ENCODE results near the gene PPFIBP2.
A peak's percentile ranks its signal among the peaks of the same experiment; 100 is the strongest.

Gene PPFIBP2

GRCh38 chr11:7600205-7600775, 86.5 kb downstream of the PPFIBP2 start:
- H3K79me2 ChIP-seq (ENCODE audit: control insufficient read depth, insufficient read depth, low read length, unreplicated experiment) = no peaks in the 10 kb centered on the region
- peaks cover 9% of the 10 kb centered on the region for H3K4me1 ChIP-seq (ENCODE audit: control insufficient read depth, insufficient read depth, low read length, unreplicated experiment)
- no peak overlapping the region for H3K4me3 ChIP-seq (ENCODE audit: low read depth, low read length)
- H3K36me3 ChIP-seq (ENCODE audit: insufficient read depth, low read length) = no peaks in the 10 kb centered on the region
- no peak overlapping the region for H3K27ac ChIP-seq (ENCODE audit: low read depth, low read length)
- H2AFZ ChIP-seq (ENCODE audit: low read length, unreplicated experiment) = no peak overlapping the region
- H3K27me3 ChIP-seq (ENCODE audit: insufficient read depth, low read length) = no peaks in the 10 kb centered on the region

GRCh38 chr11:7603031-7603781, 89.4 kb downstream of the PPFIBP2 start:
- Histone ChIP-seq H3K4me1 (ENCODE audit: control insufficient read depth, insufficient read depth, low read length, unreplicated experiment) (peaks cover 19% of the 10 kb centered on the region), H3K79me2 (ENCODE audit: control insufficient read depth, insufficient read depth, low read length, unreplicated experiment) (no peaks in the 10 kb centered on the region), H2AFZ (ENCODE audit: low read length, unreplicated experiment) (no peak overlapping the region), H3K27ac (ENCODE audit: low read depth, low read length) (no peak overlapping the region), H3K27me3 (ENCODE audit: insufficient read depth, low read length) (no peaks in the 10 kb centered on the region), H3K36me3 (ENCODE audit: insufficient read depth, low read length) (no peaks in the 10 kb centered on the region), H3K4me3 (ENCODE audit: low read depth, low read length) (no peak overlapping the region)

GRCh38 chr11:7604331-7604955, 90.6 kb downstream of the PPFIBP2 start:
- H3K4me1 ChIP-seq (ENCODE audit: control insufficient read depth, insufficient read depth, low read length, unreplicated experiment) = peaks cover 19% of the 10 kb centered on the region
- H2AFZ ChIP-seq (ENCODE audit: low read length, unreplicated experiment) = no peak overlapping the region
- no peaks in the 10 kb centered on the region for H3K79me2 ChIP-seq (ENCODE audit: control insufficient read depth, insufficient read depth, low read length, unreplicated experiment)
- no peaks in the 10 kb centered on the region for H3K36me3 ChIP-seq (ENCODE audit: insufficient read depth, low read length)
- H3K4me3 ChIP-seq (ENCODE audit: low read depth, low read length) = no peak overlapping the region
- H3K27me3 ChIP-seq (ENCODE audit: insufficient read depth, low read length) = no peaks in the 10 kb centered on the region
- H3K27ac ChIP-seq (ENCODE audit: low read depth, low read length) = no peak overlapping the region

- no peaks in the 10 kb centered on the region for H3K79me2 ChIP-seq (ENCODE audit: control insufficient read depth, insufficient read depth, low read length, unreplicated experiment)
- H2AFZ ChIP-seq (ENCODE audit: low read length, unreplicated experiment) = no peak overlapping the region
- no peaks in the 10 kb centered on the region for H3K27me3 ChIP-seq (ENCODE audit: insufficient read depth, low read length)
- no peak overlapping the region for H3K4me3 ChIP-seq (ENCODE audit: low read depth, low read length)
- peak overlapping the region; percentile 48 for H3K27ac ChIP-seq (ENCODE audit: low read depth, low read length)
- H3K36me3 ChIP-seq (ENCODE audit: insufficient read depth, low read length) = no peaks in the 10 kb centered on the region
- H3K4me1 ChIP-seq (ENCODE audit: control insufficient read depth, insufficient read depth, low read length, unreplicated experiment) = peaks cover 18% of the 10 kb centered on the region
These were observed 91.6 kb downstream of the PPFIBP2 start for GRCh38 chr11:7605186-7605943.

- Histone ChIP-seq H3K27me3 (ENCODE audit: insufficient read depth, low read length) (no peaks in the 10 kb centered on the region), H3K36me3 (ENCODE audit: insufficient read depth, low read length) (no peaks in the 10 kb centered on the region), H3K4me1 (ENCODE audit: control insufficient read depth, insufficient read depth, low read length, unreplicated experiment) (peaks cover 15% of the 10 kb centered on the region), H3K79me2 (ENCODE audit: control insufficient read depth, insufficient read depth, low read length, unreplicated experiment) (no peaks in the 10 kb centered on the region), H3K27ac (ENCODE audit: low read depth, low read length) (no peak overlapping the region), H2AFZ (ENCODE audit: low read length, unreplicated experiment) (no peak overlapping the region), H3K4me3 (ENCODE audit: low read depth, low read length) (no peak overlapping the region)
These were observed 92.7 kb downstream of the PPFIBP2 start for GRCh38 chr11:7606496-7606895.

GRCh38 chr11:7609015-7609414, 95.2 kb downstream of the PPFIBP2 start:
- H3K4me1 ChIP-seq (ENCODE audit: control insufficient read depth, insufficient read depth, low read length, unreplicated experiment) = peaks cover 15% of the 10 kb centered on the region
- no peak overlapping the region for H3K27ac ChIP-seq (ENCODE audit: low read depth, low read length)
- peaks cover 3% of the 10 kb centered on the region; the same call in 1 of the 2 replicates for H3K27me3 ChIP-seq (ENCODE audit: insufficient read depth, low read length)
- no peak overlapping the region for H3K4me3 ChIP-seq (ENCODE audit: low read depth, low read length)
- H2AFZ ChIP-seq (ENCODE audit: low read length, unreplicated experiment) = no peak overlapping the region
- H3K36me3 ChIP-seq (ENCODE audit: insufficient read depth, low read length) = no peaks in the 10 kb centered on the region
- no peaks in the 10 kb centered on the region for H3K79me2 ChIP-seq (ENCODE audit: control insufficient read depth, insufficient read depth, low read length, unreplicated experiment)

- Histone ChIP-seq H2AFZ (ENCODE audit: low read length, unreplicated experiment) (no peak overlapping the region), H3K4me3 (ENCODE audit: low read depth, low read length) (no peak overlapping the region), H3K79me2 (ENCODE audit: control insufficient read depth, insufficient read depth, low read length, unreplicated experiment) (no peaks in the 10 kb centered on the region), H3K36me3 (ENCODE audit: insufficient read depth, low read length) (no peaks in the 10 kb centered on the region), H3K27me3 (ENCODE audit: insufficient read depth, low read length) (peaks cover 5% of the 10 kb centered on the region; the same call in 1 of the 2 replicates), H3K27ac (ENCODE audit: low read depth, low read length) (no peak overlapping the region), H3K4me1 (ENCODE audit: control insufficient read depth, insufficient read depth, low read length, unreplicated experiment) (peaks cover 15% of the 10 kb centered on the region)
These were observed 95.7 kb downstream of the PPFIBP2 start for GRCh38 chr11:7609521-7609920.

GRCh38 chr11:7610393-7610792, 96.6 kb downstream of the PPFIBP2 start:
- Histone ChIP-seq H3K27ac (ENCODE audit: low read depth, low read length) (no peak overlapping the region), H2AFZ (ENCODE audit: low read length, unreplicated experiment) (no peak overlapping the region), H3K4me1 (ENCODE audit: control insufficient read depth, insufficient read depth, low read length, unreplicated experiment) (peaks cover 10% of the 10 kb centered on the region), H3K79me2 (ENCODE audit: control insufficient read depth, insufficient read depth, low read length, unreplicated experiment) (no peaks in the 10 kb centered on the region), H3K4me3 (ENCODE audit: low read depth, low read length) (no peak overlapping the region), H3K36me3 (ENCODE audit: insufficient read depth, low read length) (no peaks in the 10 kb centered on the region), H3K27me3 (ENCODE audit: insufficient read depth, low read length) (peaks cover 5% of the 10 kb centered on the region; the same call in 1 of the 2 replicates)

GRCh38 chr11:7611411-7611810, 97.6 kb downstream of the PPFIBP2 start:
- Histone ChIP-seq H3K4me3 (ENCODE audit: low read depth, low read length) (no peak overlapping the region), H3K36me3 (ENCODE audit: insufficient read depth, low read length) (no peaks in the 10 kb centered on the region), H3K79me2 (ENCODE audit: control insufficient read depth, insufficient read depth, low read length, unreplicated experiment) (no peaks in the 10 kb centered on the region), H3K27me3 (ENCODE audit: insufficient read depth, low read length) (peaks cover 5% of the 10 kb centered on the region; the same call in 1 of the 2 replicates), H2AFZ (ENCODE audit: low read length, unreplicated experiment) (no peak overlapping the region), H3K4me1 (ENCODE audit: control insufficient read depth, insufficient read depth, low read length, unreplicated experiment) (no peaks in the 10 kb centered on the region), H3K27ac (ENCODE audit: low read depth, low read length) (no peak overlapping the region)

GRCh38 chr11:7612056-7612660, 98.4 kb downstream of the PPFIBP2 start:
- no peaks in the 10 kb centered on the region for H3K4me1 ChIP-seq (ENCODE audit: control insufficient read depth, insufficient read depth, low read length, unreplicated experiment)
- no peak overlapping the region for H3K27ac ChIP-seq (ENCODE audit: low read depth, low read length)
- H3K36me3 ChIP-seq (ENCODE audit: insufficient read depth, low read length) = no peaks in the 10 kb centered on the region
- H2AFZ ChIP-seq (ENCODE audit: low read length, unreplicated experiment) = no peak overlapping the region
- H3K79me2 ChIP-seq (ENCODE audit: control insufficient read depth, insufficient read depth, low read length, unreplicated experiment) = no peaks in the 10 kb centered on the region
- no peak overlapping the region for H3K4me3 ChIP-seq (ENCODE audit: low read depth, low read length)
- peaks cover 5% of the 10 kb centered on the region; the same call in 1 of the 2 replicates for H3K27me3 ChIP-seq (ENCODE audit: insufficient read depth, low read length)

Data from ACC112 (cell line).